Measurements from ENCODE around the gene ZNF862. TPM values are rescaled to one million over a fixed set of nuclear protein-coding genes. Genes with fewer than 3 reads are reported as not detected.
A peak's percentile ranks its signal among the peaks of the same experiment; 100 is the strongest.

ZNF862 gene
- polyA plus RNA-seq, 1 donor from 2014 or later = 4.3 TPM

- Mint-ChIP-seq H3K36me3 (no peaks in the 10 kb centered on the region), H3K4me1 (peaks cover 19 to 29% (median 21%) of the 10 kb centered on the region in 3 donors), H3K27ac (peak overlapping the region in 1 of 3 donors; percentile 68), H3K4me3 (peak overlapping the region in 3 of 4 donors; percentile 78 to 96 (median 90)), H3K9me3 (no peaks in the 10 kb centered on the region), H3K27me3 (peaks cover 2% of the 10 kb centered on the region)
These were observed 1.8 kb downstream of the ZNF862 start for GRCh38 chr7:149839933-149840332.

GRCh38 chr7:149843566-149843965 lies 5.4 kb downstream of the ZNF862 start:
- H3K4me1 Mint-ChIP-seq = peaks cover 23 to 28% (median 27%) of the 10 kb centered on the region in 3 donors

GRCh38 chr7:149844445-149844844 lies 6.3 kb downstream of the ZNF862 start:
- Mint-ChIP-seq H3K4me1 (peaks cover 17 to 22% (median 20%) of the 10 kb centered on the region in 3 donors), H3K27ac (no peak overlapping the region), H3K4me3 (no peak overlapping the region), H3K9me3 (no peaks in the 10 kb centered on the region), H3K36me3 (peaks cover 2% of the 10 kb centered on the region), H3K27me3 (no peaks in the 10 kb centered on the region)

More at GRCh38 chr7:149843566-149843965, 5.4 kb downstream of the ZNF862 start:
- Mint-ChIP-seq H3K27me3 (no peaks in the 10 kb centered on the region), H3K27ac (no peak overlapping the region), H3K9me3 (no peaks in the 10 kb centered on the region), H3K36me3 (peaks cover 2% of the 10 kb centered on the region), H3K4me3 (no peak overlapping the region)

GRCh38 chr7:149845257-149845980 lies 7.2 kb downstream of the ZNF862 start:
- no peaks in the 10 kb centered on the region for H3K27me3 Mint-ChIP-seq
- peaks cover 15 to 18% (median 17%) of the 10 kb centered on the region in 3 donors for H3K4me1 Mint-ChIP-seq
- H3K4me3 Mint-ChIP-seq = no peak overlapping the region
- peaks cover 2% of the 10 kb centered on the region for H3K36me3 Mint-ChIP-seq
- H3K9me3 Mint-ChIP-seq = no peaks in the 10 kb centered on the region
- no peak overlapping the region for H3K27ac Mint-ChIP-seq

- Mint-ChIP-seq H3K4me3 (no peak overlapping the region), H3K4me1 (peaks cover 11 to 15% (median 14%) of the 10 kb centered on the region in 3 donors), H3K27ac (no peak overlapping the region), H3K36me3 (peaks cover 2% of the 10 kb centered on the region), H3K9me3 (no peaks in the 10 kb centered on the region), H3K27me3 (no peaks in the 10 kb centered on the region)
These were observed 7.8 kb downstream of the ZNF862 start for GRCh38 chr7:149846021-149846420.

GRCh38 chr7:149846436-149847046 lies 8.4 kb downstream of the ZNF862 start:
- no peak overlapping the region for H3K27ac Mint-ChIP-seq
- no peaks in the 10 kb centered on the region for H3K27me3 Mint-ChIP-seq
- peaks cover 2% of the 10 kb centered on the region for H3K36me3 Mint-ChIP-seq
- no peaks in the 10 kb centered on the region for H3K9me3 Mint-ChIP-seq
- peaks cover 11 to 14% (median 12%) of the 10 kb centered on the region in 3 donors for H3K4me1 Mint-ChIP-seq
- peak overlapping the region in 1 of 4 donors; percentile 10 for H3K4me3 Mint-ChIP-seq

GRCh38 chr7:149849174-149849573 lies 11.0 kb downstream of the ZNF862 start:
- Mint-ChIP-seq H3K27me3 (no peaks in the 10 kb centered on the region), H3K27ac (no peak overlapping the region), H3K4me1 (peaks cover 8 to 12% (median 11%) of the 10 kb centered on the region in 3 donors)

GRCh38 chr7:149850007-149850594 lies 11.9 kb downstream of the ZNF862 start:
- H3K27ac Mint-ChIP-seq = no peak overlapping the region

More at GRCh38 chr7:149849174-149849573, 11.0 kb downstream of the ZNF862 start:
- Mint-ChIP-seq H3K9me3 (no peaks in the 10 kb centered on the region), H3K4me3 (no peak overlapping the region), H3K36me3 (peaks cover 6% of the 10 kb centered on the region)

GRCh38 chr7:149850716-149851115 lies 12.5 kb downstream of the ZNF862 start:
- no peaks in the 10 kb centered on the region for H3K27me3 Mint-ChIP-seq
- peaks cover 6 to 11% (median 10%) of the 10 kb centered on the region in 3 donors for H3K4me1 Mint-ChIP-seq
- H3K27ac Mint-ChIP-seq = no peak overlapping the region
- H3K9me3 Mint-ChIP-seq = no peaks in the 10 kb centered on the region
- H3K4me3 Mint-ChIP-seq = no peak overlapping the region
- peaks cover 7% of the 10 kb centered on the region for H3K36me3 Mint-ChIP-seq

More at GRCh38 chr7:149850007-149850594, 11.9 kb downstream of the ZNF862 start:
- peaks cover 6% of the 10 kb centered on the region for H3K36me3 Mint-ChIP-seq
- no peaks in the 10 kb centered on the region for H3K9me3 Mint-ChIP-seq
- no peak overlapping the region for H3K4me3 Mint-ChIP-seq
- peaks cover 6 to 12% (median 11%) of the 10 kb centered on the region in 3 donors for H3K4me1 Mint-ChIP-seq
- no peaks in the 10 kb centered on the region for H3K27me3 Mint-ChIP-seq

GRCh38 chr7:149851449-149851848 lies 13.3 kb downstream of the ZNF862 start:
- H3K9me3 Mint-ChIP-seq = no peaks in the 10 kb centered on the region
- no peaks in the 10 kb centered on the region for H3K27me3 Mint-ChIP-seq
- no peak overlapping the region for H3K4me3 Mint-ChIP-seq
- H3K27ac Mint-ChIP-seq = no peak overlapping the region
- peaks cover 6 to 10% (median 6%) of the 10 kb centered on the region in 3 donors for H3K4me1 Mint-ChIP-seq
- peaks cover 11% of the 10 kb centered on the region for H3K36me3 Mint-ChIP-seq

- no peak overlapping the region for H3K4me3 Mint-ChIP-seq
- H3K4me1 Mint-ChIP-seq = no peaks in the 10 kb centered on the region
- no peak overlapping the region for H3K27ac Mint-ChIP-seq
- no peaks in the 10 kb centered on the region for H3K27me3 Mint-ChIP-seq
- peaks cover 11% of the 10 kb centered on the region for H3K36me3 Mint-ChIP-seq
- H3K9me3 Mint-ChIP-seq = no peaks in the 10 kb centered on the region
These were observed 15.0 kb downstream of the ZNF862 start for GRCh38 chr7:149853157-149853556.

- H3K36me3 Mint-ChIP-seq = peaks cover 14% of the 10 kb centered on the region
- no peaks in the 10 kb centered on the region for H3K27me3 Mint-ChIP-seq
- H3K27ac Mint-ChIP-seq = peak overlapping the region in 1 of 3 donors; percentile 12
- H3K4me1 Mint-ChIP-seq = no peaks in the 10 kb centered on the region
- H3K4me3 Mint-ChIP-seq = no peak overlapping the region
- no peaks in the 10 kb centered on the region for H3K9me3 Mint-ChIP-seq
These were observed 16.6 kb downstream of the ZNF862 start for GRCh38 chr7:149854611-149855360.

- Mint-ChIP-seq H3K9me3 (no peaks in the 10 kb centered on the region), H3K4me1 (no peaks in the 10 kb centered on the region), H3K36me3 (peaks cover 16% of the 10 kb centered on the region), H3K4me3 (no peak overlapping the region), H3K27ac (no peak overlapping the region), H3K27me3 (no peaks in the 10 kb centered on the region)
These were observed 17.5 kb downstream of the ZNF862 start for GRCh38 chr7:149855361-149856305.

- Mint-ChIP-seq H3K4me1 (no peaks in the 10 kb centered on the region), H3K9me3 (no peaks in the 10 kb centered on the region), H3K27ac (no peak overlapping the region), H3K27me3 (no peaks in the 10 kb centered on the region), H3K36me3 (peaks cover 16% of the 10 kb centered on the region), H3K4me3 (no peak overlapping the region)
These were observed 18.4 kb downstream of the ZNF862 start for GRCh38 chr7:149856583-149856982.

All from IgD-negative memory B cell (primary cell).